HG02759 (cell line): ENCODE measurements around the gene CPEB3.
"Not testable (repeated sequence)": the region's sequence is repeated elsewhere in the genome, so short reads cannot be mapped to it uniquely, and the experiment has no call there.

Source experiments
- ATAC-seq: cut with Tn5 transposase; IDR thresholded peaks from one replicate; pipeline ENCODE4 v1.9.1; 2021; ENCODE audit warnings: mild to moderate bottlenecking, moderate library complexity; ENCODE audit not compliant: unreplicated experiment

Gene CPEB3

GRCh38 chr10:92290837-92291615 is at the start of gene CPEB3, which contains the start of gene MARCHF5:
CPEB3 (minus strand) TSS chr10:92291078; CDS start chr10:92240350, 50,728 bp downstream.
MARCHF5 (plus strand) TSS chr10:92291167; CDS start chr10:92291495, 328 bp downstream.
- ATAC-seq = peak; percentile 99

- not testable (repeated sequence) for ATAC-seq
Measured at GRCh38 chr10:92329927-92330326, 39.0 kb upstream of the CPEB3 start.

GRCh38 chr10:92328993-92329392 is 38.1 kb upstream of the CPEB3 start:
- ATAC-seq = no peak

GRCh38 chr10:92327445-92328433 is 36.9 kb upstream of the CPEB3 start:
- ATAC-seq = no peak

GRCh38 chr10:92323079-92323478 is 32.2 kb upstream of the CPEB3 start:
- ATAC-seq = no peak

- no peak for ATAC-seq
Measured at GRCh38 chr10:92316610-92317009, 25.7 kb upstream of the CPEB3 start.

GRCh38 chr10:92313750-92314149 is 22.9 kb upstream of the CPEB3 start:
- ATAC-seq = no peak

GRCh38 chr10:92309272-92309671 is 18.4 kb upstream of the CPEB3 start:
- ATAC-seq = no peak

GRCh38 chr10:92305133-92306072 is 14.5 kb upstream of the CPEB3 start:
- ATAC-seq = no peak

- ATAC-seq = no peak
Measured at GRCh38 chr10:92304061-92304460, 13.2 kb upstream of the CPEB3 start.

GRCh38 chr10:92303096-92303495 is 12.2 kb upstream of the CPEB3 start:
- ATAC-seq = no peak

GRCh38 chr10:92298487-92298886 is 7.6 kb upstream of the CPEB3 start:
- no peak for ATAC-seq

GRCh38 chr10:92291921-92292845 is 1.3 kb upstream of the CPEB3 start:
- no peak for ATAC-seq

- ATAC-seq = no peak
Measured at GRCh38 chr10:92291616-92291865, 663 bp upstream of the CPEB3 start.

- ATAC-seq = no peak
Measured at GRCh38 chr10:92290076-92290836, 622 bp downstream of the CPEB3 start.

GRCh38 chr10:92284112-92284704 is 6.7 kb downstream of the CPEB3 start:
- no peak for ATAC-seq

- no peak for ATAC-seq
Measured at GRCh38 chr10:92278996-92279696, 11.7 kb downstream of the CPEB3 start.

- ATAC-seq = no peak
Measured at GRCh38 chr10:92274071-92274470, 16.8 kb downstream of the CPEB3 start.
